K562 (cell line): ENCODE data around the gene AGO3. TPM values are rescaled to one million over a fixed set of nuclear protein-coding genes. Genes with fewer than 3 reads are reported as not detected.

ENCODE experiments used
- ATAC-seq: fragments of 200-7000 bp; cut with Tn5 transposase; 3 replicates; pipeline ENCODE4 v1.9.1; 2020; ENCODE audit warnings: moderate library complexity
- BruUV-seq: library from RNA; stranded (reverse); fragments of 400-500 nt; replicated peaks from 2 replicates; lab custom pipeline; 2021; lab: Mats Ljungman, UMichigan
- CTCF ChIA-PET: fragments of 300-600 bp; formaldehyde crosslinking; extraction: SDS; loops from one replicate; lab custom pipeline; 2021; ENCODE audit warnings: low intra/inter-chr PET ratio; lab: Yijun Ruan, JAX
- POLR2A ChIA-PET: fragments of 300-600, 350-650 bp; sonication (Branson Sonifier 250); formaldehyde crosslinking; extraction: SDS; loops from one replicate; lab custom pipeline; 2021; ENCODE audit warnings: antibody characterized with exemption, inconsistent platforms; lab: Yijun Ruan, JAX
- DNase-seq, 4 experiments: peaks; one replicate each; pipeline versions ENCODE4 v3.0.0 to v3.0.0-alpha.2; 2011 to 2018; ENCODE audit warnings: low spot score in 3 of 4, mixed read lengths in 3 of 4; ENCODE audit errors: extremely low read depth in 1 of 4
- FAIRE-seq: peaks from 2 replicates; lab custom pipeline; 2011; peaks lifted over from hg19 to GRCh38; lab: Jason Lieb, UNC
- H2AFZ ChIP-seq: 2 replicates; pipeline ENCODE4 v1.6.0; 2011; ENCODE audit warnings: low read depth, low read length, control low read depth, inconsistent platforms
- H3K27ac ChIP-seq: fragments of 200-600 bp; 3 replicates; pipeline ENCODE4 v1.8.0; 2011; ENCODE audit warnings: low read depth, mild to moderate bottlenecking, control low read depth, inconsistent platforms, low read length, moderate library complexity, mixed read lengths; ENCODE audit errors: extremely low read depth
- H3K27me3 ChIP-seq, 2 experiments: fragments of 300-600 bp in 1 of 2; 2 replicates in 1 of 2; 3 replicates in 1 of 2; pipeline versions ENCODE4 v1.6.0 to v1.8.0; 2011; ENCODE audit warnings: inconsistent platforms in 2 of 2, low read length in 2 of 2, mild to moderate bottlenecking in 1 of 2, mixed read lengths in 1 of 2, moderate library complexity in 1 of 2; ENCODE audit not compliant: control insufficient read depth in 2 of 2, insufficient read depth in 2 of 2
- H3K36me3 ChIP-seq: fragments of 300-600 bp; 3 replicates; pipeline ENCODE4 v1.8.0; 2011; ENCODE audit warnings: mild to moderate bottlenecking, low read length, inconsistent platforms; ENCODE audit not compliant: control insufficient read depth, insufficient read depth
- H3K4me1 ChIP-seq, 2 experiments: fragments of 200-600 bp in 1 of 2; replicated peaks in 1 of 2; 2 replicates in 1 of 2; 3 replicates in 1 of 2; pipeline versions ENCODE4 v1.5.1 to v1.8.0; 2011; ENCODE audit warnings: inconsistent platforms in 2 of 2, low read length in 2 of 2, mild to moderate bottlenecking in 1 of 2, mixed read lengths in 1 of 2, moderate library complexity in 1 of 2; ENCODE audit not compliant: control insufficient read depth in 2 of 2, insufficient read depth in 2 of 2
- H3K4me2 ChIP-seq: 2 replicates; pipeline ENCODE4 v1.6.1; 2011; ENCODE audit warnings: low read length, control low read depth, inconsistent platforms, mixed read lengths; ENCODE audit not compliant: insufficient read depth
- H3K4me3 ChIP-seq: fragments of 200-600 bp; sonication (generic), shearing (Covaris generic); 2 replicates; pipeline ENCODE4 v1.5.1; 2016; ENCODE audit warnings: control low read depth, inconsistent platforms
- H3K79me2 ChIP-seq: fragments of 200-600 bp; 3 replicates; pipeline ENCODE4 v1.8.0; 2011; ENCODE audit warnings: low read length, inconsistent platforms; ENCODE audit not compliant: control insufficient read depth, insufficient read depth
- H3K9ac ChIP-seq, 2 experiments: 2 replicates each; pipeline versions ENCODE4 v1.6.0 to v1.6.1; 2011; ENCODE audit warnings: low read depth in 2 of 2, low read length in 2 of 2, control low read depth in 1 of 2, inconsistent platforms in 1 of 2, mild to moderate bottlenecking in 1 of 2, mixed read lengths in 1 of 2; ENCODE audit not compliant: insufficient read depth in 1 of 2
- H3K9me1 ChIP-seq: one replicate; pipeline ENCODE4 v1.6.0; 2011; ENCODE audit warnings: inconsistent platforms, mild to moderate bottlenecking, low read length, moderate library complexity; ENCODE audit not compliant: control insufficient read depth, insufficient read depth
- H3K9me3 ChIP-seq: replicated peaks from 2 replicates; pipeline ENCODE4 v1.5.1; 2011; ENCODE audit warnings: low read depth, low read length, inconsistent platforms; ENCODE audit not compliant: control insufficient read depth, insufficient read depth
- H4K20me1 ChIP-seq: replicated peaks from 2 replicates; pipeline ENCODE4 v1.6.1; 2011; ENCODE audit warnings: low read length, inconsistent platforms, mixed read lengths; ENCODE audit not compliant: control insufficient read depth, insufficient read depth
- PTTG1 ChIP-seq: fragments of 450-650 bp; IDR thresholded peaks from 2 replicates; pipeline ENCODE4 v1.6.1; 2016; ENCODE audit warnings: low read depth, mild to moderate bottlenecking, missing genetic modification characterization, missing compliant biosample characterization
- TCF3 ChIP-seq: sonication (generic); formaldehyde crosslinking; IDR thresholded peaks from 2 replicates; pipeline ENCODE4 v1.4.0; 2020; ENCODE audit warnings: mild to moderate bottlenecking, missing genetic modification reagents
- ZFP36 ChIP-seq: fragments of 150-350 bp; IDR thresholded peaks from 2 replicates; pipeline ENCODE4 v1.6.1; 2018; ENCODE audit warnings: low read length, low read depth; ENCODE audit not compliant: partially characterized antibody
- ZNF408 ChIP-seq: fragments of 250-450 bp; sonication (Bioruptor Pico); IDR thresholded peaks from 2 replicates; pipeline ENCODE4 v1.4.0; 2020; ENCODE audit warnings: low read depth, mild to moderate bottlenecking, moderate library complexity
- WGBS: fragments of 100-300 bp; shearing (Covaris generic); methylation state at CpG from one replicate; pipeline ENCODE4 v1.1.6; 2016; ENCODE audit warnings: low coverage, mixed read lengths; ENCODE audit not compliant: insufficient coverage; ENCODE audit errors: missing lambda C conversion rate; 5-methylcytosine and 5-hydroxymethylcytosine counted together
- in situ Hi-C: fragments of 300-500 bp; cut with MboI; formaldehyde crosslinking; loops from 4 replicates; pipeline ENCODE4 v1.15.0; 2018; ENCODE audit warnings: inconsistent platforms, mixed read lengths
- intact Hi-C: fragments of 100-400 bp; cut with micrococcal nuclease; formaldehyde crosslinking; loops from 2 replicates; pipeline ENCODE4 v1.14.2; 2022
- polyA plus RNA-seq, 8 experiments: library from polyadenylated mRNA; depleted of rRNA in 4 of 8; stranded (reverse) in 5 of 8; unstranded in 3 of 8; fragments of >200 nt; fragmentation: Nextera tagmentation in 2 of 8; fragmentation: Illumina TruSeq in 1 of 8; extraction: Ambion mirVana in 2 of 8; extraction: Trizol in 1 of 8; gene quantifications; 2 replicates each; pipeline versions ENCODE4 v1.2.1 to v1.2.3, GENCODE V29; 2011 to 2014; ENCODE audit warnings: inconsistent platforms in 1 of 8, missing spikeins in 1 of 8
- total RNA-seq, 7 experiments: library from RNA; depleted of rRNA in 6 of 7; stranded (reverse); fragments of >200 nt in 6 of 7; fragmentation: Illumina TruSeq in 2 of 7; extraction: Trizol in 2 of 7; gene quantifications; 2 replicates each; pipeline versions ENCODE4 v1.2.1 to v1.2.3, GENCODE V29; 2011 to 2021; ENCODE audit warnings: low replicate concordance in 1 of 7
- TF ChIP-seq, protein P1 (sequence below), 2 experiments: fragments of 450-650 bp in 1 of 2; sonication (generic) in 1 of 2; formaldehyde crosslinking in 1 of 2; IDR thresholded peaks in 1 of 2; conservative IDR thresholded peaks in 1 of 2; 2 replicates each; pipeline versions ENCODE4 v1.6.1 to v1.8.1; 2016 to 2023; ENCODE audit warnings: mild to moderate bottlenecking in 2 of 2, moderate library complexity in 2 of 2, inconsistent platforms in 1 of 2, missing genetic modification reagents in 1 of 2

Gene AGO3
- total and polyA plus RNA-seq, 9 of the 15 experiments (the other 6 are each of a cell fraction or from before 2014, with no cell fraction given) = 4.5 to 41.5 (median 22.7) TPM

GRCh38 chr1:35945327-35945726 lies 14.4 kb downstream of the AGO3 start:
- 64% methylated on average over 2 of the region's 2 CpGs for WGBS
- no peak for FAIRE-seq
- no peaks in the 10 kb centered on the region for H3K9me1 ChIP-seq
- ChIA-PET CTCF (no interaction called here), POLR2A (interaction anchor here (1.2 to 1.4 kb wide), 2 partner anchors 12 to 15 kb away, joined by 4 to 5 read pairs; no protein-coding TSS in a partner anchor)
- TF ChIP-seq, protein P1, sequence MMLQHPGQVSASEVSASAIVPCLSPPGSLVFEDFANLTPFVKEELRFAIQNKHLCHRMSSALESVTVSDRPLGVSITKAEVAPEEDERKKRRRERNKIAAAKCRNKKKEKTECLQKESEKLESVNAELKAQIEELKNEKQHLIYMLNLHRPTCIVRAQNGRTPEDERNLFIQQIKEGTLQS (IDR thresholded peaks at IDR 0.05) = peak; percentile 38
- TF ChIP-seq, protein P1 (CRISPR knock-in tag; conservative IDR thresholded peaks at IDR 0.05) = no peak
- TF ChIP-seq ZNF408 (CRISPR knock-in tag) = no peak
- no peak for TF ChIP-seq PTTG1 (tag)
- BruUV-seq = no TSS peak
- H3K27ac ChIP-seq = no peak overlapping the region
- no peak overlapping the region for H2AFZ ChIP-seq
- 0 out of 2 replicates have a peak, but pooled peaks cover 4% of the 10 kb centered on the region for H4K20me1 ChIP-seq
- H3K79me2 ChIP-seq = peaks cover 79% of the 10 kb centered on the region
- no peaks in the 10 kb centered on the region for H3K9me3 ChIP-seq
- no peak overlapping the region for H3K4me3 ChIP-seq
- H3K27me3 ChIP-seq = no peaks in the 10 kb centered on the region
- peaks cover 2 to 15% of the 10 kb centered on the region in 2 experiments; a peak in 4 of 5 replicates for H3K4me1 ChIP-seq
- DNase-seq = no peak
- in situ Hi-C loops (no loop called here), intact Hi-C loops (no loop called here)
- ATAC-seq = no peak
- H3K9ac ChIP-seq = no peak overlapping the region
- H3K36me3 ChIP-seq = peaks cover 29% of the 10 kb centered on the region
- H3K4me2 ChIP-seq = no peak overlapping the region

- 49% methylated on average over 2 of the region's 2 CpGs for WGBS
- Histone ChIP-seq H3K4me2 (no peak overlapping the region), H3K4me1 (peaks cover 0 to 3% of the 10 kb centered on the region in 2 experiments; a peak in 2 of 5 replicates), H3K27me3 (no peaks in the 10 kb centered on the region), H2AFZ (no peak overlapping the region), H3K9ac (no peak overlapping the region), H3K27ac (peak overlapping the region; percentile 4; the same call in 1 of the 3 replicates)
- FAIRE-seq = no peak
- DNase-seq = no peak
- no peak for ATAC-seq
- POLR2A ChIA-PET = interaction anchor here (1.2 kb wide), 1 partner anchor 11 kb away, joined by 4 read pairs; no protein-coding TSS in a partner anchor
- BruUV-seq = no TSS peak
- no peak for TF ChIP-seq TCF3
- peak; percentile 7 for TF ChIP-seq ZFP36
- TF ChIP-seq, all 486 proteins: peak for 1
- Histone ChIP-seq H3K9me3 (no peaks in the 10 kb centered on the region), H3K36me3 (peaks cover 30% of the 10 kb centered on the region), H3K79me2 (peaks cover 59% of the 10 kb centered on the region), H4K20me1 (0 out of 2 replicates have a peak, but pooled peaks cover 4% of the 10 kb centered on the region), H3K4me3 (no peak overlapping the region), H3K9me1 (no peaks in the 10 kb centered on the region)
- CTCF ChIA-PET = no interaction called here
- in situ Hi-C loops = no loop called here
- intact Hi-C loops = no loop called here
These were observed 16.6 kb downstream of the AGO3 start for GRCh38 chr1:35947547-35947946.
